Endothelial cell of coronary artery (primary cell): ENCODE results near the gene USP17L24. TPM values are rescaled to one million over a fixed set of nuclear protein-coding genes. Genes with fewer than 3 reads are reported as not detected.

Experiments used
- total RNA-seq: library from RNA; depleted of rRNA; stranded (reverse); fragments of >200 nt; gene quantifications from 2 replicates; pipeline ENCODE4 v1.2.3, GENCODE V29; 2014

Gene USP17L24
- not detected in 2 replicates for total RNA-seq

GRCh38 chr4:9324865-9325264, at the start of gene USP17L24:
Gene USP17L24 (plus strand): TSS chr4:9325165. CDS start chr4:9325165, 0 bp downstream.

GRCh38 chr4:9329611-9330010, 4.6 kb downstream of the USP17L24 start, which contains the start of gene USP17L25:
Gene USP17L25 (plus strand): TSS chr4:9329911. CDS start chr4:9329911, 0 bp downstream.

GRCh38 chr4:9334358-9334757, 9.4 kb downstream of the USP17L24 start, which contains the start of gene USP17L26:
Gene USP17L26 (plus strand): TSS chr4:9334658. CDS start chr4:9334658, 0 bp downstream.

GRCh38 chr4:9339103-9339502, 14.1 kb downstream of the USP17L24 start, which contains the start of gene USP17L5:
Gene USP17L5 (plus strand): TSS chr4:9339403. CDS start chr4:9339403, 0 bp downstream.

GRCh38 chr4:9343848-9344247, 18.9 kb downstream of the USP17L24 start, which contains the start of gene USP17L27:
Gene USP17L27 (plus strand): TSS chr4:9344148. CDS start chr4:9344148, 0 bp downstream.

GRCh38 chr4:9348593-9348992, 23.6 kb downstream of the USP17L24 start, which contains the start of gene USP17L28:
Gene USP17L28 (plus strand): TSS chr4:9348893. CDS start chr4:9348893, 0 bp downstream.

GRCh38 chr4:9353338-9353737, 28.4 kb downstream of the USP17L24 start, which contains the start of gene USP17L29:
Gene USP17L29 (plus strand): TSS chr4:9353638. CDS start chr4:9353638, 0 bp downstream.

GRCh38 chr4:9362829-9363228, 37.9 kb downstream of the USP17L24 start, which contains the start of gene USP17L30:
Gene USP17L30 (plus strand): TSS chr4:9363129. CDS start chr4:9363129, 0 bp downstream.

Other genes with a start within 250 kb of the USP17L24 start
- not detected in 2 replicates for gene FAM90A26, start 154.8 kb upstream of the USP17L24 start, total RNA-seq
- not detected in 2 replicates for gene USP17L10, start 114.5 kb upstream of the USP17L24 start, total RNA-seq
- gene USP17L11, start 109.8 kb upstream of the USP17L24 start, total RNA-seq, result not detected in 2 replicates
- gene USP17L12, start 105.0 kb upstream of the USP17L24 start, total RNA-seq, result not detected in 2 replicates
- gene USP17L13, start 100.3 kb upstream of the USP17L24 start, total RNA-seq, result not detected in 2 replicates
- not detected in 2 replicates for gene USP17L15, start 90.8 kb upstream of the USP17L24 start, total RNA-seq
- not detected in 2 replicates for gene USP17L17, start 81.3 kb upstream of the USP17L24 start, total RNA-seq
- not detected in 2 replicates for gene USP17L18, start 76.5 kb upstream of the USP17L24 start, total RNA-seq
- gene USP17L19, start 71.8 kb upstream of the USP17L24 start, total RNA-seq, result not detected in 2 replicates
- gene USP17L20, start 67.0 kb upstream of the USP17L24 start, total RNA-seq, result not detected in 2 replicates
- gene USP17L21, start 62.3 kb upstream of the USP17L24 start, total RNA-seq, result not detected in 2 replicates
- not detected in 2 replicates for gene USP17L22, start 57.5 kb upstream of the USP17L24 start, total RNA-seq
- not detected in 2 replicates for gene USP17L25, start 4.7 kb downstream of the USP17L24 start, total RNA-seq
- gene USP17L26, start 9.5 kb downstream of the USP17L24 start, total RNA-seq, result not detected in 2 replicates
- gene USP17L5, start 14.2 kb downstream of the USP17L24 start, total RNA-seq, result not detected in 2 replicates
- not detected in 2 replicates for gene USP17L27, start 19.0 kb downstream of the USP17L24 start, total RNA-seq
- not detected in 2 replicates for gene USP17L28, start 23.7 kb downstream of the USP17L24 start, total RNA-seq
- gene USP17L29, start 28.5 kb downstream of the USP17L24 start, total RNA-seq, result not detected in 2 replicates
- not detected in 2 replicates for gene USP17L30, start 38.0 kb downstream of the USP17L24 start, total RNA-seq
- not detected in 2 replicates for gene DEFB131A, start 119.2 kb downstream of the USP17L24 start, total RNA-seq